K562 (cell line): Measurements from ENCODE around the gene SRPK2. TPM values are rescaled to one million over a fixed set of nuclear protein-coding genes. Genes with fewer than 3 reads are reported as not detected.

ENCODE experiments used
- BRF1 ChIP-seq: IDR thresholded peaks from 3 replicates; pipeline ENCODE4 v1.6.1; 2011; ENCODE audit warnings: borderline replicate concordance, mild to moderate bottlenecking; ENCODE audit not compliant: insufficient read length; ENCODE audit errors: extremely low read depth
- EWSR1 ChIP-seq: fragments of 450-650 bp; IDR thresholded peaks from 2 replicates; pipeline ENCODE4 v1.6.1; 2018; ENCODE audit warnings: borderline replicate concordance, mild to moderate bottlenecking, low read depth, moderate library complexity; ENCODE audit not compliant: partially characterized antibody
- FOXK2 ChIP-seq, 2 experiments: fragments of 450-650 bp; IDR thresholded peaks in 1 of 2; conservative IDR thresholded peaks in 1 of 2; 2 replicates each; pipeline ENCODE4 v1.6.1; 2016; ENCODE audit warnings: low read depth in 2 of 2, mild to moderate bottlenecking in 1 of 2
- HNRNPL ChIP-seq: fragments of 200-400 bp; formaldehyde crosslinking; IDR thresholded peaks from 2 replicates; pipeline ENCODE4 v1.6.1; 2017; ENCODE audit warnings: low read depth, mild to moderate bottlenecking, low read length
- NCOA1 ChIP-seq: fragments of 450-650 bp; IDR thresholded peaks from 2 replicates; pipeline ENCODE4 v1.6.1; 2016; ENCODE audit warnings: low read depth
- PHTF2 ChIP-seq: fragments of 250-450 bp; sonication (Bioruptor Pico); IDR thresholded peaks from 2 replicates; pipeline ENCODE4 v1.5.0; 2021; ENCODE audit warnings: mild to moderate bottlenecking
- PML ChIP-seq: IDR thresholded peaks from 2 replicates; pipeline ENCODE4 v1.6.1; 2012; ENCODE audit warnings: low read length, inconsistent platforms
- POLR2AphosphoS5 ChIP-seq: IDR thresholded peaks from 2 replicates; pipeline ENCODE4 v1.6.1; 2011; ENCODE audit warnings: mild to moderate bottlenecking, low read depth, low read length, moderate library complexity; ENCODE audit not compliant: control insufficient read depth, insufficient read depth
- RAD21 ChIP-seq, 2 experiments: fragments of 250-450 bp in 1 of 2; fragments of 450-650 bp in 1 of 2; sonication (Bioruptor Pico) in 1 of 2; formaldehyde crosslinking in 1 of 2; IDR thresholded peaks in 1 of 2; conservative IDR thresholded peaks in 1 of 2; 2 replicates each; pipeline versions ENCODE4 v1.4.0 to v1.8.0; 2020 to 2022; ENCODE audit warnings: mild to moderate bottlenecking in 2 of 2, moderate library complexity in 1 of 2
- ZNF23 ChIP-seq: fragments of 250-450 bp; sonication (Bioruptor Pico); IDR thresholded peaks from 2 replicates; pipeline ENCODE4 v1.4.0; 2020; ENCODE audit warnings: mild to moderate bottlenecking
- ZNF263 ChIP-seq: sonication (generic); formaldehyde crosslinking; IDR thresholded peaks from 2 replicates; pipeline ENCODE4 v1.8.0; 2022; ENCODE audit warnings: mild to moderate bottlenecking, missing genetic modification reagents, borderline replicate concordance
- ZNF764 ChIP-seq: fragments of 250-450 bp; sonication (Bioruptor Pico); IDR thresholded peaks from 2 replicates; pipeline ENCODE4 v1.4.0; 2020; ENCODE audit warnings: low read depth, mild to moderate bottlenecking, moderate library complexity
- polyA plus RNA-seq, 8 experiments: library from polyadenylated mRNA; depleted of rRNA in 4 of 8; stranded (reverse) in 5 of 8; unstranded in 3 of 8; fragments of >200 nt; fragmentation: Nextera tagmentation in 2 of 8; fragmentation: Illumina TruSeq in 1 of 8; extraction: Ambion mirVana in 2 of 8; extraction: Trizol in 1 of 8; gene quantifications; 2 replicates each; pipeline versions ENCODE4 v1.2.1 to v1.2.3, GENCODE V29; 2011 to 2014; ENCODE audit warnings: inconsistent platforms in 1 of 8, missing spikeins in 1 of 8
- total RNA-seq, 7 experiments: library from RNA; depleted of rRNA in 6 of 7; stranded (reverse); fragments of >200 nt in 6 of 7; fragmentation: Illumina TruSeq in 2 of 7; extraction: Trizol in 2 of 7; gene quantifications; 2 replicates each; pipeline versions ENCODE4 v1.2.1 to v1.2.3, GENCODE V29; 2011 to 2021; ENCODE audit warnings: low replicate concordance in 1 of 7
- TF ChIP-seq, protein P1 (sequence below), 2 experiments: fragments of 450-650 bp; conservative IDR thresholded peaks; 2 replicates each; pipeline ENCODE4 v1.6.1; 2017; ENCODE audit warnings: mild to moderate bottlenecking in 2 of 2, moderate library complexity in 2 of 2
- TF ChIP-seq, protein P2 (sequence below): fragments of 200-800 bp; sonication (Bioruptor generic); IDR thresholded peaks from 2 replicates; pipeline ENCODE4 v1.6.1; 2016; ENCODE audit warnings: missing genetic modification characterization, missing compliant biosample characterization
- TF ChIP-seq, protein P3 (sequence below): fragments of 250-450 bp; sonication (Bioruptor Pico); IDR thresholded peaks from 2 replicates; pipeline ENCODE4 v1.8.0; 2022; ENCODE audit warnings: moderate library complexity, mild to moderate bottlenecking, inconsistent platforms
- TF ChIP-seq, protein P4 (sequence below): IDR thresholded peaks from 2 replicates; pipeline ENCODE4 v1.6.1; 2012; ENCODE audit warnings: low read depth, low read length, improper control_type of control experiment, borderline replicate concordance

SRPK2 gene
- total and polyA plus RNA-seq, 9 of the 15 experiments (the other 6 are each of a cell fraction or from before 2014, with no cell fraction given), result 21.5 to 44.7 (median 33.3) TPM

DNA sequence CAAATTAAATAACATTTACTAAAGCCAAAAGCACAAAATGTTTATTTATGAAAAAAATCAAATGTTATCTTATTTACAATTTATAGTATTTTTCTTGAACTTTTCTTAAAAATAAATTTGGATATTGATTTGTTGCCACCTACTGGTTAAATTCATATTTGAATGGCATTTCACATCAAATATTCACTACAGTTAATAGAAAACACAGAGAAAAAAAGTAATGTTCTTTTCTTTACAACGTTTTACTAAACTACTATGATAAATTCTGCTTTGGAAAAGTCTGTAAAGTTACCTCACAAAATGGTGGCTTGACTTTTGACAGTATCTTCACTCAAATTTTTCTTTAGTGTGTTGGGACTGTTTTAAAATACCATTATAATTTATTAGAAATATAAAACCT is 52.7 kb downstream of the SRPK2 start (continued):
- TF ChIP-seq BRF1, result no peak
- no peak for TF ChIP-seq ZNF764 (CRISPR knock-in tag)
- no peak for TF ChIP-seq ZNF263 (CRISPR knock-in tag)
- no peak for TF ChIP-seq EWSR1
- no peak for TF ChIP-seq HNRNPL
- no peak for TF ChIP-seq PML
- no peak for TF ChIP-seq PHTF2 (CRISPR knock-in tag)
- no peak for TF ChIP-seq FOXK2 (conservative IDR thresholded peaks at IDR 0.05 in 1 of 2, IDR thresholded peaks at IDR 0.05 in 1 of 2; ENCODE audit: low read depth in 2 of 2)
- peak; percentile 55 to 58 for TF ChIP-seq RAD21 (CRISPR knock-in tag; conservative IDR thresholded peaks at IDR 0.05 in 1 of 2, IDR thresholded peaks at IDR 0.05 in 1 of 2)
- no peak for TF ChIP-seq ZNF23 (CRISPR knock-in tag)
- TF ChIP-seq, protein P1, sequence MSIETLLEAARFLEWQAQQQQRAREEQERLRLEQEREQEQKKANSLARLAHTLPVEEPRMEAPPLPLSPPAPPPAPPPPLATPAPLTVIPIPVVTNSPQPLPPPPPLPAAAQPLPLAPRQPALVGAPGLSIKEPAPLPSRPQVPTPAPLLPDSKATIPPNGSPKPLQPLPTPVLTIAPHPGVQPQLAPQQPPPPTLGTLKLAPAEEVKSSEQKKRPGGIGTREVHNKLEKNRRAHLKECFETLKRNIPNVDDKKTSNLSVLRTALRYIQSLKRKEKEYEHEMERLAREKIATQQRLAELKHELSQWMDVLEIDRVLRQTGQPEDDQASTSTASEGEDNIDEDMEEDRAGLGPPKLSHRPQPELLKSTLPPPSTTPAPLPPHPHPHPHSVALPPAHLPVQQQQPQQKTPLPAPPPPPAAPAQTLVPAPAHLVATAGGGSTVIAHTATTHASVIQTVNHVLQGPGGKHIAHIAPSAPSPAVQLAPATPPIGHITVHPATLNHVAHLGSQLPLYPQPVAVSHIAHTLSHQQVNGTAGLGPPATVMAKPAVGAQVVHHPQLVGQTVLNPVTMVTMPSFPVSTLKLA (conservative IDR thresholded peaks at IDR 0.05), result 0 out of 4 replicates have a peak, but pooled peaks of 1 of the 2 experiments have one; percentile 22
- no peak for TF ChIP-seq POLR2AphosphoS5
- TF ChIP-seq, protein P2, sequence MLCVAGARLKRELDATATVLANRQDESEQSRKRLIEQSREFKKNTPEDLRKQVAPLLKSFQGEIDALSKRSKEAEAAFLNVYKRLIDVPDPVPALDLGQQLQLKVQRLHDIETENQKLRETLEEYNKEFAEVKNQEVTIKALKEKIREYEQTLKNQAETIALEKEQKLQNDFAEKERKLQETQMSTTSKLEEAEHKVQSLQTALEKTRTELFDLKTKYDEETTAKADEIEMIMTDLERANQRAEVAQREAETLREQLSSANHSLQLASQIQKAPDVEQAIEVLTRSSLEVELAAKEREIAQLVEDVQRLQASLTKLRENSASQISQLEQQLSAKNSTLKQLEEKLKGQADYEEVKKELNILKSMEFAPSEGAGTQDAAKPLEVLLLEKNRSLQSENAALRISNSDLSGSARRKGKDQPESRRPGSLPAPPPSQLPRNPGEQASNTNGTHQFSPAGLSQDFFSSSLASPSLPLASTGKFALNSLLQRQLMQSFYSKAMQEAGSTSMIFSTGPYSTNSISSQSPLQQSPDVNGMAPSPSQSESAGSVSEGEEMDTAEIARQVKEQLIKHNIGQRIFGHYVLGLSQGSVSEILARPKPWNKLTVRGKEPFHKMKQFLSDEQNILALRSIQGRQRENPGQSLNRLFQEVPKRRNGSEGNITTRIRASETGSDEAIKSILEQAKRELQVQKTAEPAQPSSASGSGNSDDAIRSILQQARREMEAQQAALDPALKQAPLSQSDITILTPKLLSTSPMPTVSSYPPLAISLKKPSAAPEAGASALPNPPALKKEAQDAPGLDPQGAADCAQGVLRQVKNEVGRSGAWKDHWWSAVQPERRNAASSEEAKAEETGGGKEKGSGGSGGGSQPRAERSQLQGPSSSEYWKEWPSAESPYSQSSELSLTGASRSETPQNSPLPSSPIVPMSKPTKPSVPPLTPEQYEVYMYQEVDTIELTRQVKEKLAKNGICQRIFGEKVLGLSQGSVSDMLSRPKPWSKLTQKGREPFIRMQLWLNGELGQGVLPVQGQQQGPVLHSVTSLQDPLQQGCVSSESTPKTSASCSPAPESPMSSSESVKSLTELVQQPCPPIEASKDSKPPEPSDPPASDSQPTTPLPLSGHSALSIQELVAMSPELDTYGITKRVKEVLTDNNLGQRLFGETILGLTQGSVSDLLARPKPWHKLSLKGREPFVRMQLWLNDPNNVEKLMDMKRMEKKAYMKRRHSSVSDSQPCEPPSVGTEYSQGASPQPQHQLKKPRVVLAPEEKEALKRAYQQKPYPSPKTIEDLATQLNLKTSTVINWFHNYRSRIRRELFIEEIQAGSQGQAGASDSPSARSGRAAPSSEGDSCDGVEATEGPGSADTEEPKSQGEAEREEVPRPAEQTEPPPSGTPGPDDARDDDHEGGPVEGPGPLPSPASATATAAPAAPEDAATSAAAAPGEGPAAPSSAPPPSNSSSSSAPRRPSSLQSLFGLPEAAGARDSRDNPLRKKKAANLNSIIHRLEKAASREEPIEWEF, result no peak
- TF ChIP-seq, protein P3, sequence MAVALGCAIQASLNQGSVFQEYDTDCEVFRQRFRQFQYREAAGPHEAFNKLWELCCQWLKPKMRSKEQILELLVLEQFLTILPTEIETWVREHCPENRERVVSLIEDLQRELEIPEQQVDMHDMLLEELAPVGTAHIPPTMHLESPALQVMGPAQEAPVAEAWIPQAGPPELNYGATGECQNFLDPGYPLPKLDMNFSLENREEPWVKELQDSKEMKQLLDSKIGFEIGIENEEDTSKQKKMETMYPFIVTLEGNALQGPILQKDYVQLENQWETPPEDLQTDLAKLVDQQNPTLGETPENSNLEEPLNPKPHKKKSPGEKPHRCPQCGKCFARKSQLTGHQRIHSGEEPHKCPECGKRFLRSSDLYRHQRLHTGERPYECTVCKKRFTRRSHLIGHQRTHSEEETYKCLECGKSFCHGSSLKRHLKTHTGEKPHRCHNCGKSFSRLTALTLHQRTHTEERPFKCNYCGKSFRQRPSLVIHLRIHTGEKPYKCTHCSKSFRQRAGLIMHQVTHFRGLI (CRISPR knock-in tag), result no peak
- TF ChIP-seq NCOA1, result no peak
- TF ChIP-seq, protein P4, sequence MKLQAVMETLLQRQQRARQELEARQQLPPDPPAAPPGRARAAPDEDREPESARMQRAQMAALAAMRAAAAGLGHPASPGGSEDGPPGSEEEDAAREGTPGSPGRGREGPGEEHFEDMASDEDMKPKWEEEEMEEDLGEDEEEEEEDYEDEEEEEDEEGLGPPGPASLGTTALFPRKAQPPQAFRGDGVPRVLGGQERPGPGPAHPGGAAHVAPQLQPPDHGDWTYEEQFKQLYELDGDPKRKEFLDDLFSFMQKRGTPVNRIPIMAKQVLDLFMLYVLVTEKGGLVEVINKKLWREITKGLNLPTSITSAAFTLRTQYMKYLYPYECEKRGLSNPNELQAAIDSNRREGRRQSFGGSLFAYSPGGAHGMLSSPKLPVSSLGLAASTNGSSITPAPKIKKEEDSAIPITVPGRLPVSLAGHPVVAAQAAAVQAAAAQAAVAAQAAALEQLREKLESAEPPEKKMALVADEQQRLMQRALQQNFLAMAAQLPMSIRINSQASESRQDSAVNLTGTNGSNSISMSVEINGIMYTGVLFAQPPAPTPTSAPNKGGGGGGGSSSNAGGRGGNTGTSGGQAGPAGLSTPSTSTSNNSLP, result peak; percentile 75; the same call in 1 of the 2 replicates
